Daoy (cell line): ENCODE results near the gene PARM1. TPM values are rescaled to one million over a fixed set of nuclear protein-coding genes. Genes with fewer than 3 reads are reported as not detected.
A peak's percentile ranks its signal among the peaks of the same experiment; 100 is the strongest.

ENCODE experiments used
- DNase-seq: peaks from one replicate; pipeline ENCODE4 v3.0.0-alpha.2; 2015; ENCODE audit warnings: low read depth
- total RNA-seq: library from RNA; depleted of rRNA; stranded (reverse); fragments of >200 nt; shearing (Covaris generic); gene quantifications from 2 replicates; pipeline ENCODE4 v1.2.3, GENCODE V29; 2014; rRNA removed

Gene PARM1
- 0.63 TPM in 1 of 2 replicates, not detected in the other for total RNA-seq

GRCh38 chr4:74932832-74933561 is at the start of gene PARM1:
TSS of gene PARM1 (plus strand) at chr4:74933116. CDS start at chr4:74933328, 212 bp downstream.
- peak; percentile 71 for DNase-seq

- no peak for DNase-seq
Observed at GRCh38 chr4:74884266-74884665, 48.6 kb upstream of the PARM1 start.

GRCh38 chr4:74886484-74886883 is 46.4 kb upstream of the PARM1 start:
- DNase-seq, result no peak

GRCh38 chr4:74890341-74890740 is 42.6 kb upstream of the PARM1 start:
- DNase-seq, result no peak

- DNase-seq, result no peak
Observed at GRCh38 chr4:74891037-74891436, 41.9 kb upstream of the PARM1 start.

- DNase-seq, result no peak
Observed at GRCh38 chr4:74893171-74893570, 39.7 kb upstream of the PARM1 start.

- DNase-seq, result no peak
Observed at GRCh38 chr4:74896595-74896994, 36.3 kb upstream of the PARM1 start.

- no peak for DNase-seq
Observed at GRCh38 chr4:74897386-74897785, 35.5 kb upstream of the PARM1 start.

GRCh38 chr4:74900862-74901261 is 32.1 kb upstream of the PARM1 start:
- DNase-seq, result no peak

- no peak for DNase-seq
Observed at GRCh38 chr4:74904509-74905065, 28.3 kb upstream of the PARM1 start.

- no peak for DNase-seq
Observed at GRCh38 chr4:74906771-74907170, 26.1 kb upstream of the PARM1 start.

- no peak for DNase-seq
Observed at GRCh38 chr4:74919783-74920182, 13.1 kb upstream of the PARM1 start.

GRCh38 chr4:74920704-74921103 is 12.2 kb upstream of the PARM1 start:
- no peak for DNase-seq

- DNase-seq, result no peak
Observed at GRCh38 chr4:74921490-74921889, 11.4 kb upstream of the PARM1 start.

- no peak for DNase-seq
Observed at GRCh38 chr4:74926007-74926406, 6.9 kb upstream of the PARM1 start.

GRCh38 chr4:74930162-74930561 is 2.8 kb upstream of the PARM1 start:
- no peak for DNase-seq

- DNase-seq, result no peak
Observed at GRCh38 chr4:74931376-74931775, 1.5 kb upstream of the PARM1 start.

GRCh38 chr4:74932010-74932409 is 906 bp upstream of the PARM1 start:
- no peak for DNase-seq

- peak; percentile 3 for DNase-seq
Observed at GRCh38 chr4:74933562-74934015, 673 bp downstream of the PARM1 start.

- no peak for DNase-seq
Observed at GRCh38 chr4:74934016-74934831, 1.3 kb downstream of the PARM1 start.

GRCh38 chr4:74934888-74935287 is 2.0 kb downstream of the PARM1 start:
- no peak for DNase-seq

- no peak for DNase-seq
Observed at GRCh38 chr4:74941123-74941522, 8.2 kb downstream of the PARM1 start.
